ENCODE measurements around the gene PEMT.

The PEMT gene

DNA sequence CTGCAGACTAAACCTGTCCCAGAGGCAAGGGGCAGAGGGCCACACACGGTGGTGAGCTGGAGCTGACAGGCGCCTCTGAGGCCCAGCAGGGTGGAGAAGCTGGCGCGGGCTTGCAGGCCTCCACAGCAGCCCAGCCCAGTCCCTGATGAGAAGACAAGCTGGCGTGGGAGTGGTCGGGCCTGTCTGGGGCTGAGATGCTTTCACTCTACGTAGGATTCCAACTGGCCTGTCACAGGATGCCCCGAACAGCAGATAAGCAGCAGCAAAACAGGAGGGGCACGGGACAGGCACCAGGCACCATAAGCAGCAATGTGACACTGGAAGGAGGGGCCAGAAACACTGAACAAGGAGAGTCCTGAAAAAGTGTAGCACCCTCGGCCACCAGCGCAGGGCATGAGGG lies 40.1 kb downstream of the PEMT start:
- Histone ChIP-seq H3K27me3 (ENCODE audit: insufficient read depth, poor library complexity, severe bottlenecking) (no peaks in the 10 kb centered on the region), H3K4me1 (ENCODE audit: insufficient read depth, poor library complexity, severe bottlenecking) (no peaks in the 10 kb centered on the region), H3K9me3 (ENCODE audit: severe bottlenecking) (no peaks in the 10 kb centered on the region), H3K36me3 (ENCODE audit: low read depth) (no peaks in the 10 kb centered on the region), H3K27ac (ENCODE audit: poor library complexity, severe bottlenecking) (no peak overlapping the region), H3K4me3 (ENCODE audit: severe bottlenecking) (no peak overlapping the region)
- no peak for DNase-seq (ENCODE audit: low spot score)
- TF ChIP-seq, protein P1, sequence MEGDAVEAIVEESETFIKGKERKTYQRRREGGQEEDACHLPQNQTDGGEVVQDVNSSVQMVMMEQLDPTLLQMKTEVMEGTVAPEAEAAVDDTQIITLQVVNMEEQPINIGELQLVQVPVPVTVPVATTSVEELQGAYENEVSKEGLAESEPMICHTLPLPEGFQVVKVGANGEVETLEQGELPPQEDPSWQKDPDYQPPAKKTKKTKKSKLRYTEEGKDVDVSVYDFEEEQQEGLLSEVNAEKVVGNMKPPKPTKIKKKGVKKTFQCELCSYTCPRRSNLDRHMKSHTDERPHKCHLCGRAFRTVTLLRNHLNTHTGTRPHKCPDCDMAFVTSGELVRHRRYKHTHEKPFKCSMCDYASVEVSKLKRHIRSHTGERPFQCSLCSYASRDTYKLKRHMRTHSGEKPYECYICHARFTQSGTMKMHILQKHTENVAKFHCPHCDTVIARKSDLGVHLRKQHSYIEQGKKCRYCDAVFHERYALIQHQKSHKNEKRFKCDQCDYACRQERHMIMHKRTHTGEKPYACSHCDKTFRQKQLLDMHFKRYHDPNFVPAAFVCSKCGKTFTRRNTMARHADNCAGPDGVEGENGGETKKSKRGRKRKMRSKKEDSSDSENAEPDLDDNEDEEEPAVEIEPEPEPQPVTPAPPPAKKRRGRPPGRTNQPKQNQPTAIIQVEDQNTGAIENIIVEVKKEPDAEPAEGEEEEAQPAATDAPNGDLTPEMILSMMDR (IDR thresholded peaks at IDR 0.05; ENCODE audit: poor library complexity, severe bottlenecking), result no peak
- ATAC-seq (ENCODE audit: low read depth), result no peak

DNA sequence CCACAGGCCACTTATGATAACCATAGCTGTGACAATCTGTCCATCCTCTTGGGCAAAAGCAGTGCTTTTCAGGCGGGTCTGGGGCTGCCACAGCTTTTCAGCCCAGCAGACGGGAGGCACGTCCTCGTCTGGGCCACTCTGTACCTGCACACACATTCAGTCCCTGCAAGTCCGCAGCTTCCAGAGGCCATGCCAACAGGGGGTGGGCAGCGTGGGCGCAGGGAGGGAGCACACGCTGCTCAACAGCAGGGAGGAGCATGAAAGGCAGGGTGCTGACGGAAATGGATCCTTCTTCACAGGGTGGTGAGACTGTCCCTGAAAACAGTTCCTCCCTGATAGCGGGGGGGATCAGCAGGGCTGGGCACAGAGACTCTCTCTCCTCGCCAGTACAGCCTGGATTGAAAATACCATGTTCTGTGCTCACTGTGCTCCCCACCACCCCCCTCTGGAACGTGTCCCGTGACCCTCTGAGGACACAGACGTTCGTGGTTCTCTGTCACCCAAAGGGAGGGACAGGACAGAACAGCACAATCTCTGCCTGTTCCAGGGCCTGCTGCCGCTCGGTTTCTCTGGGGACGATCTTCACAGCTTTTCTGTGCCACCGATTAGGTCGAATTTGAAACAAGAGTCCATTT lies 41.7 kb downstream of the PEMT start:
- TF ChIP-seq, protein P1 (IDR thresholded peaks at IDR 0.05; ENCODE audit: poor library complexity, severe bottlenecking), result no peak
- Histone ChIP-seq H3K4me3 (ENCODE audit: severe bottlenecking) (no peak overlapping the region), H3K4me1 (ENCODE audit: insufficient read depth, poor library complexity, severe bottlenecking) (no peaks in the 10 kb centered on the region), H3K9me3 (ENCODE audit: severe bottlenecking) (no peaks in the 10 kb centered on the region), H3K27ac (ENCODE audit: poor library complexity, severe bottlenecking) (no peak overlapping the region), H3K27me3 (ENCODE audit: insufficient read depth, poor library complexity, severe bottlenecking) (no peaks in the 10 kb centered on the region), H3K36me3 (ENCODE audit: low read depth) (no peaks in the 10 kb centered on the region)
- ATAC-seq (ENCODE audit: low read depth), result no peak
- no peak for DNase-seq (ENCODE audit: low spot score)

DNA sequence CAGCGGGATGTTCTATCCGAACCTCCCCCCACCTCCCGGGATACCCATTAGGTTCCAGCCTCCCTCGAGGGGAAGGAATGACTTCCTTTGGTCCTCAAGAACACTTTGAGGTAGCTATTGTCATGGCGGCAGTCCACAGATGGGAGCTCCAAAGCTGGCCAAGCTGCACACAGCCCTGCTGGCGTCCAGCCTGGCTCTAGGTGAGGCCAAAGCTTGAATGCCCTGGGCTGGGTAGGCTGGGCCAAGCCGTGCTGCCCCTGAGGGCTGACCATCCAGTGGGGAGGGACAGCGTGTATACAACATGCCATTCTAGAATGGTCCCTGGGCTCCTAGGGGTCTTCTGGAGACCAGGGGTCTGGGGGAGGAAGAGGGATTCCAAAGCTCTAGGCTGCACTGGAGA lies 43.5 kb downstream of the PEMT start:
- no peak for DNase-seq (ENCODE audit: low spot score)
- H3K27me3 ChIP-seq (ENCODE audit: insufficient read depth, poor library complexity, severe bottlenecking), result no peaks in the 10 kb centered on the region
- TF ChIP-seq, protein P1 (IDR thresholded peaks at IDR 0.05; ENCODE audit: poor library complexity, severe bottlenecking), result no peak
- H3K9me3 ChIP-seq (ENCODE audit: severe bottlenecking), result no peaks in the 10 kb centered on the region
- ATAC-seq (ENCODE audit: low read depth), result no peak
- no peaks in the 10 kb centered on the region for H3K4me1 ChIP-seq (ENCODE audit: insufficient read depth, poor library complexity, severe bottlenecking)
- no peak overlapping the region for H3K27ac ChIP-seq (ENCODE audit: poor library complexity, severe bottlenecking)
- no peak overlapping the region for H3K4me3 ChIP-seq (ENCODE audit: severe bottlenecking)
- H3K36me3 ChIP-seq (ENCODE audit: low read depth), result no peaks in the 10 kb centered on the region

DNA sequence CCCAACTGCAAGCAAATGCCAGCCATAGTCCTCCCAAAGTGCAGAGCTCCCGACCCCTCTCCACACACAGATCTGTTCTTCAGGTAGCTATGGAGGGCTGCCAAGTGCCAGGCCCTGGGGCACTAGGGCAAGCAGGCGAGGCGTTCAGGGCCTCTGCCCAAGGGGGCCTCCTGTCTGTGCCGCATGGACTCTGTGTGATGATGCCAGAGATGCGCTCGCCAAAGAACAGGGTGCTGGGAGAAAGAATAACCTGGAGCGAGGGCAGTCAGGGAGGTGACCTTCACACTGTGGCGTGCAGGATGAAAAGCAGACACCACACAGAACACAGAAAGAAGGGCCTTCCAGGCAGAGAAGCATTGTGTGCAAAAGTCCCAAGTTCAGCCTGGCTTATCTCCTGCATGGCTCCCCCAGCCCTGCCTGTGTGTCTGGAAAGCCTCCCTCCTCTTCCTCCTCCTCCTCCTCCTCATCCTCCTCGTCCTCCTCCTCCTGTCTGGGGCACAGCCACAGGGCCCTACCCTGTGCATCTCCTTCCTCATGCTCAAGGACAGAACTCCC lies 44.2 kb downstream of the PEMT start:
- TF ChIP-seq, protein P1 (IDR thresholded peaks at IDR 0.05; ENCODE audit: poor library complexity, severe bottlenecking), result no peak
- no peaks in the 10 kb centered on the region for H3K27me3 ChIP-seq (ENCODE audit: insufficient read depth, poor library complexity, severe bottlenecking)
- no peaks in the 10 kb centered on the region for H3K4me1 ChIP-seq (ENCODE audit: insufficient read depth, poor library complexity, severe bottlenecking)
- H3K9me3 ChIP-seq (ENCODE audit: severe bottlenecking), result no peaks in the 10 kb centered on the region
- DNase-seq (ENCODE audit: low spot score), result no peak
- H3K36me3 ChIP-seq (ENCODE audit: low read depth), result no peaks in the 10 kb centered on the region
- H3K27ac ChIP-seq (ENCODE audit: poor library complexity, severe bottlenecking), result no peak overlapping the region
- ATAC-seq (ENCODE audit: low read depth), result no peak
- no peak overlapping the region for H3K4me3 ChIP-seq (ENCODE audit: severe bottlenecking)

Data from RWPE2 (cell line).